Retinal pigment epithelial cell (primary cell): Measurements from ENCODE around the gene STX18.
"Not testable (repeated sequence)": the region's sequence is repeated elsewhere in the genome, so short reads cannot be mapped to it uniquely, and the experiment has no call there.

Experiments
- DNase-seq: peaks from one replicate; pipeline ENCODE4 v3.0.0-alpha.2; 2010; ENCODE audit warnings: low read depth
- H3K4me3 ChIP-seq: 2 replicates; pipeline ENCODE4 v1.5.1; 2011; ENCODE audit warnings: mild to moderate bottlenecking, low read length, control low read depth, moderate library complexity
- CTCF ChIP-seq: conservative IDR thresholded peaks from 2 replicates; pipeline ENCODE4 v1.5.1; 2011; ENCODE audit warnings: low read depth, low read length, control low read depth, inconsistent platforms

STX18 gene

GRCh38 chr4:4471195-4471594 lies 70.7 kb downstream of the STX18 start:
- TF ChIP-seq CTCF = no peak
- DNase-seq = no peak
- H3K4me3 ChIP-seq = no peak overlapping the region

GRCh38 chr4:4470208-4470607 lies 71.6 kb downstream of the STX18 start:
- H3K4me3 ChIP-seq = no peak overlapping the region
- no peak for DNase-seq
- no peak for TF ChIP-seq CTCF

GRCh38 chr4:4465238-4465637 lies 76.6 kb downstream of the STX18 start:
- not testable (repeated sequence) for DNase-seq, H3K4me3 ChIP-seq

- no peak for DNase-seq
- H3K4me3 ChIP-seq = no peak overlapping the region
- no peak for TF ChIP-seq CTCF
Observed at GRCh38 chr4:4462970-4463369, 78.9 kb downstream of the STX18 start.

GRCh38 chr4:4461850-4462249 lies 80.0 kb downstream of the STX18 start:
- no peak for DNase-seq
- H3K4me3 ChIP-seq = no peak overlapping the region
- TF ChIP-seq CTCF = no peak

GRCh38 chr4:4461178-4461577 lies 80.7 kb downstream of the STX18 start:
- no peak for TF ChIP-seq CTCF
- DNase-seq = no peak
- H3K4me3 ChIP-seq = no peak overlapping the region

GRCh38 chr4:4460759-4461158 lies 81.1 kb downstream of the STX18 start:
- no peak overlapping the region for H3K4me3 ChIP-seq
- no peak for DNase-seq
- TF ChIP-seq CTCF = no peak

- no peak overlapping the region for H3K4me3 ChIP-seq
- DNase-seq = no peak
- TF ChIP-seq CTCF = no peak
Observed at GRCh38 chr4:4459181-4459580, 82.7 kb downstream of the STX18 start.
